Stimulated activated CD4-positive, alpha-beta T cell treated with anti-CD3 and anti-CD28 coated beads, Interleukin-4, amount 100 ng/mL, for 24 hours (primary cell): ENCODE data around the gene GALM.
"Not testable (repeated sequence)": the region's sequence is repeated elsewhere in the genome, so short reads cannot be mapped to it uniquely, and the experiment has no call there.

Experiments
- DNase-seq: peaks from one replicate; pipeline ENCODE4 v3.0.0-alpha.2; 2020

The GALM gene

GRCh38 chr2:38650717-38651116, 15.2 kb upstream of the GALM start:
- DNase-seq = no peak

- no peak for DNase-seq
These were observed 13.3 kb upstream of the GALM start for GRCh38 chr2:38652431-38653273.

- DNase-seq = no peak
These were observed 12.6 kb upstream of the GALM start for GRCh38 chr2:38653380-38653714.

- DNase-seq = peak; percentile 82
These were observed 12.0 kb upstream of the GALM start for GRCh38 chr2:38653715-38654527.

GRCh38 chr2:38654528-38655381, 11.2 kb upstream of the GALM start:
- no peak for DNase-seq

- DNase-seq = no peak
These were observed 10.5 kb upstream of the GALM start for GRCh38 chr2:38655441-38655840.

- no peak for DNase-seq
These were observed 8.9 kb upstream of the GALM start for GRCh38 chr2:38656866-38657480.

- no peak for DNase-seq
These were observed 7.3 kb upstream of the GALM start for GRCh38 chr2:38658613-38659012.

GRCh38 chr2:38659115-38659514, 6.8 kb upstream of the GALM start:
- DNase-seq = no peak

GRCh38 chr2:38660282-38660681, 5.6 kb upstream of the GALM start:
- no peak for DNase-seq

GRCh38 chr2:38661306-38661705, 4.6 kb upstream of the GALM start:
- DNase-seq = no peak

- DNase-seq = peak; percentile 9
These were observed 619 bp downstream of the GALM start for GRCh38 chr2:38666556-38666910.

- DNase-seq = no peak
These were observed 2.2 kb downstream of the GALM start for GRCh38 chr2:38668092-38668491.

- DNase-seq = no peak
These were observed 3.0 kb downstream of the GALM start for GRCh38 chr2:38668779-38669479.

- no peak for DNase-seq
These were observed 5.4 kb downstream of the GALM start for GRCh38 chr2:38671303-38671702.

GRCh38 chr2:38671946-38672345, 6.0 kb downstream of the GALM start:
- DNase-seq = no peak

GRCh38 chr2:38672445-38673391, 6.8 kb downstream of the GALM start:
- DNase-seq = no peak

GRCh38 chr2:38676681-38677080, 10.8 kb downstream of the GALM start:
- DNase-seq = no peak

- DNase-seq = not testable (repeated sequence)
These were observed 15.0 kb downstream of the GALM start for GRCh38 chr2:38680868-38681267.

- no peak for DNase-seq
These were observed 16.2 kb downstream of the GALM start for GRCh38 chr2:38682008-38682575.

- peak; percentile 40 for DNase-seq
These were observed 16.7 kb downstream of the GALM start for GRCh38 chr2:38682620-38683019.
